Astrocyte (in vitro differentiated cells and primary cell): ENCODE results near the gene UNCX. TPM values are rescaled to one million over a fixed set of nuclear protein-coding genes. Genes with fewer than 3 reads are reported as not detected.
A peak's percentile ranks its signal among the peaks of the same experiment; 100 is the strongest.
"Not testable (repeated sequence)": the region's sequence is repeated elsewhere in the genome, so short reads cannot be mapped to it uniquely, and the experiment has no call there.

ENCODE experiments used
- DNase-seq: peaks from one replicate; pipeline ENCODE4 v3.0.0-alpha.2; 2010; ENCODE audit warnings: low read depth
- FAIRE-seq: peaks from 2 replicates; lab custom pipeline; 2011; peaks lifted over from hg19 to GRCh38; lab: Jason Lieb, UNC
- H2AFZ ChIP-seq: 2 replicates; pipeline ENCODE4 v1.6.0; 2012; ENCODE audit warnings: low read depth, low read length, inconsistent platforms
- H3K27ac ChIP-seq: 2 replicates; pipeline ENCODE4 v1.5.1; 2011; ENCODE audit warnings: low read depth, low read length, inconsistent platforms
- H3K27me3 ChIP-seq: 2 replicates; pipeline ENCODE4 v1.6.0; 2011; ENCODE audit warnings: low read length, inconsistent platforms; ENCODE audit not compliant: insufficient read depth
- H3K36me3 ChIP-seq: 2 replicates; pipeline ENCODE4 v1.5.1; 2011; ENCODE audit warnings: low read length, inconsistent platforms; ENCODE audit not compliant: insufficient read depth
- H3K4me1 ChIP-seq: 2 replicates; pipeline ENCODE4 v1.5.1; 2011; ENCODE audit warnings: low read length, inconsistent platforms; ENCODE audit not compliant: insufficient read depth
- H3K4me2 ChIP-seq: 2 replicates; pipeline ENCODE4 v1.6.0; 2012; ENCODE audit warnings: low read length, inconsistent platforms
- H3K4me3 ChIP-seq: 2 replicates; pipeline ENCODE4 v1.5.1; 2011; ENCODE audit warnings: low read depth, mild to moderate bottlenecking, low read length, inconsistent platforms; ENCODE audit not compliant: insufficient read depth
- H3K79me2 ChIP-seq: 2 replicates; pipeline ENCODE4 v1.6.0; 2012; ENCODE audit warnings: mild to moderate bottlenecking, low read length, inconsistent platforms; ENCODE audit not compliant: insufficient read depth
- H3K9ac ChIP-seq: 2 replicates; pipeline ENCODE4 v1.6.0; 2012; ENCODE audit warnings: mild to moderate bottlenecking, low read length, inconsistent platforms
- H3K9me3 ChIP-seq: 2 replicates; pipeline ENCODE4 v1.5.1; 2012; ENCODE audit warnings: low read depth, mild to moderate bottlenecking, low read length, inconsistent platforms; ENCODE audit not compliant: insufficient read depth
- H4K20me1 ChIP-seq: 2 replicates; pipeline ENCODE4 v1.6.0; 2012; ENCODE audit warnings: low read length, inconsistent platforms; ENCODE audit not compliant: insufficient read depth
- H3K27ac Mint-ChIP-seq: one replicate; pipeline ENCODE4 v1.8.0; 2021; ENCODE audit warnings: mild to moderate bottlenecking, mixed read lengths; ENCODE audit not compliant: unreplicated experiment
- H3K27me3 Mint-ChIP-seq: one replicate; pipeline ENCODE4 v1.8.0; 2021; ENCODE audit warnings: low read depth, mixed read lengths; ENCODE audit not compliant: unreplicated experiment
- H3K36me3 Mint-ChIP-seq: one replicate; pipeline ENCODE4 v1.8.0; 2021; ENCODE audit warnings: low read depth, mixed read lengths; ENCODE audit not compliant: unreplicated experiment
- H3K4me1 Mint-ChIP-seq: one replicate; pipeline ENCODE4 v1.8.0; 2021; ENCODE audit warnings: low read depth, mixed read lengths; ENCODE audit not compliant: unreplicated experiment
- H3K4me3 Mint-ChIP-seq: one replicate; pipeline ENCODE4 v1.8.0; 2021; ENCODE audit warnings: mild to moderate bottlenecking, moderate library complexity, mixed read lengths; ENCODE audit not compliant: unreplicated experiment
- H3K9me3 Mint-ChIP-seq: one replicate; pipeline ENCODE4 v1.8.0; 2021; ENCODE audit warnings: mild to moderate bottlenecking, mixed read lengths; ENCODE audit not compliant: unreplicated experiment
- CTCF ChIP-seq: IDR thresholded peaks from 2 replicates; pipeline ENCODE4 v1.5.1; 2011; ENCODE audit warnings: low read depth, mild to moderate bottlenecking, inconsistent platforms, low read length, moderate library complexity; ENCODE audit not compliant: insufficient read depth
- EZH2 ChIP-seq: IDR thresholded peaks from 2 replicates; pipeline ENCODE4 v1.6.1; 2012; ENCODE audit warnings: mild to moderate bottlenecking, low read length, inconsistent platforms; ENCODE audit not compliant: insufficient read depth
- total RNA-seq: library from RNA; stranded (reverse); gene quantifications from 2 replicates; pipeline ENCODE4 v1.2.1, GENCODE V29; 2021

UNCX gene
- total RNA-seq, 1 donor from 2014 or later = not detected

GRCh38 chr7:1193593-1194424 is 38.9 kb upstream of the UNCX start:
- Histone ChIP-seq H3K36me3 (no peaks in the 10 kb centered on the region), H2AFZ (no peak overlapping the region), H3K79me2 (no peaks in the 10 kb centered on the region), H3K27me3 (peaks cover 10% of the 10 kb centered on the region), H3K4me3 (no peak overlapping the region), H3K9ac (no peak overlapping the region), H3K4me2 (no peak overlapping the region), H3K4me1 (peaks cover 12% of the 10 kb centered on the region), H3K9me3 (no peaks in the 10 kb centered on the region), H3K27ac (no peak overlapping the region), H4K20me1 (no peaks in the 10 kb centered on the region)
- Mint-ChIP-seq H3K9me3 (peaks cover 5% of the 10 kb centered on the region), H3K4me1 (peaks cover 3% of the 10 kb centered on the region), H3K36me3 (peaks cover 2% of the 10 kb centered on the region), H3K4me3 (no peak overlapping the region), H3K27ac (no peak overlapping the region), H3K27me3 (peaks cover 35% of the 10 kb centered on the region)
- TF ChIP-seq EZH2 (no peak), CTCF (peak; percentile 16)
- FAIRE-seq = no peak
- no peak for DNase-seq

GRCh38 chr7:1196441-1196840 is 36.2 kb upstream of the UNCX start:
- FAIRE-seq, DNase-seq, H3K36me3 ChIP-seq, H3K9ac ChIP-seq, H3K9me3 ChIP-seq, H3K27ac Mint-ChIP-seq, H3K27ac ChIP-seq, H3K36me3 Mint-ChIP-seq, H3K4me2 ChIP-seq, H3K4me3 Mint-ChIP-seq, H2AFZ ChIP-seq, H3K9me3 Mint-ChIP-seq, H3K4me3 ChIP-seq, H3K4me1 Mint-ChIP-seq, H4K20me1 ChIP-seq, H3K79me2 ChIP-seq: not testable (repeated sequence)
- peaks cover 16% of the 10 kb centered on the region for H3K4me1 ChIP-seq
- H3K27me3 ChIP-seq = peaks cover 16% of the 10 kb centered on the region
- H3K27me3 Mint-ChIP-seq = peaks cover 37% of the 10 kb centered on the region

GRCh38 chr7:1196950-1197349 is 35.7 kb upstream of the UNCX start:
- no peak overlapping the region for H3K4me2 ChIP-seq
- H3K4me1 ChIP-seq = peaks cover 16% of the 10 kb centered on the region
- H3K79me2 ChIP-seq = no peaks in the 10 kb centered on the region
- Mint-ChIP-seq H3K4me3 (no peak overlapping the region), H3K9me3 (no peaks in the 10 kb centered on the region), H3K27ac (no peak overlapping the region), H3K4me1 (peaks cover 3% of the 10 kb centered on the region), H3K27me3 (peaks cover 40% of the 10 kb centered on the region), H3K36me3 (peaks cover 2% of the 10 kb centered on the region)
- TF ChIP-seq EZH2 (no peak), CTCF (no peak)
- peaks cover 16% of the 10 kb centered on the region for H3K27me3 ChIP-seq
- FAIRE-seq (no peak), DNase-seq (no peak)
- H3K27ac ChIP-seq = no peak overlapping the region
- H3K4me3 ChIP-seq = no peak overlapping the region
- H3K9me3 ChIP-seq = no peaks in the 10 kb centered on the region
- H2AFZ ChIP-seq = no peak overlapping the region
- no peaks in the 10 kb centered on the region for H4K20me1 ChIP-seq
- H3K36me3 ChIP-seq = no peaks in the 10 kb centered on the region
- no peak overlapping the region for H3K9ac ChIP-seq
